ENCODE data around the gene GPC5.

Gene GPC5

GRCh38 chr13:91491980-91492379, 93.6 kb downstream of the GPC5 start:
- DNase-seq (ENCODE audit: extremely low read depth, low read depth) = no peak
- TF ChIP-seq CTCF (IDR thresholded peaks at IDR 0.05; ENCODE audit: low read depth, low read length) = no peak

- no peak for DNase-seq (ENCODE audit: extremely low read depth, low read depth)
- no peak for TF ChIP-seq CTCF (IDR thresholded peaks at IDR 0.05; ENCODE audit: low read depth, low read length)
Observed at GRCh38 chr13:91493442-91493841, 95.0 kb downstream of the GPC5 start.

GRCh38 chr13:91498298-91498697, 99.9 kb downstream of the GPC5 start:
- DNase-seq (ENCODE audit: extremely low read depth, low read depth) = no peak
- TF ChIP-seq CTCF (IDR thresholded peaks at IDR 0.05; ENCODE audit: low read depth, low read length) = no peak

- TF ChIP-seq CTCF (IDR thresholded peaks at IDR 0.05; ENCODE audit: low read depth, low read length) = no peak
- DNase-seq (ENCODE audit: extremely low read depth, low read depth) = no peak
Observed at GRCh38 chr13:91504216-91504615, 105.8 kb downstream of the GPC5 start.

GRCh38 chr13:91506759-91507158, 108.3 kb downstream of the GPC5 start:
- TF ChIP-seq CTCF (IDR thresholded peaks at IDR 0.05; ENCODE audit: low read depth, low read length) = no peak
- DNase-seq (ENCODE audit: extremely low read depth, low read depth) = no peak

- no peak for TF ChIP-seq CTCF (IDR thresholded peaks at IDR 0.05; ENCODE audit: low read depth, low read length)
- DNase-seq (ENCODE audit: extremely low read depth, low read depth) = no peak
Observed at GRCh38 chr13:91510058-91510457, 111.6 kb downstream of the GPC5 start.

GRCh38 chr13:91513790-91514189, 115.4 kb downstream of the GPC5 start:
- no peak for TF ChIP-seq CTCF (IDR thresholded peaks at IDR 0.05; ENCODE audit: low read depth, low read length)
- no peak for DNase-seq (ENCODE audit: extremely low read depth, low read depth)

Measured in AG09319 (cell line).